ENCODE measurements around the gene STARD10. TPM values are rescaled to one million over a fixed set of nuclear protein-coding genes. Genes with fewer than 3 reads are reported as not detected.

Gene STARD10
- total and polyA plus RNA-seq, 9 of the 15 experiments (the other 6 are each of a cell fraction or from before 2014, with no cell fraction given) = 0.15 to 52.9 (median 32.3) TPM

DNA sequence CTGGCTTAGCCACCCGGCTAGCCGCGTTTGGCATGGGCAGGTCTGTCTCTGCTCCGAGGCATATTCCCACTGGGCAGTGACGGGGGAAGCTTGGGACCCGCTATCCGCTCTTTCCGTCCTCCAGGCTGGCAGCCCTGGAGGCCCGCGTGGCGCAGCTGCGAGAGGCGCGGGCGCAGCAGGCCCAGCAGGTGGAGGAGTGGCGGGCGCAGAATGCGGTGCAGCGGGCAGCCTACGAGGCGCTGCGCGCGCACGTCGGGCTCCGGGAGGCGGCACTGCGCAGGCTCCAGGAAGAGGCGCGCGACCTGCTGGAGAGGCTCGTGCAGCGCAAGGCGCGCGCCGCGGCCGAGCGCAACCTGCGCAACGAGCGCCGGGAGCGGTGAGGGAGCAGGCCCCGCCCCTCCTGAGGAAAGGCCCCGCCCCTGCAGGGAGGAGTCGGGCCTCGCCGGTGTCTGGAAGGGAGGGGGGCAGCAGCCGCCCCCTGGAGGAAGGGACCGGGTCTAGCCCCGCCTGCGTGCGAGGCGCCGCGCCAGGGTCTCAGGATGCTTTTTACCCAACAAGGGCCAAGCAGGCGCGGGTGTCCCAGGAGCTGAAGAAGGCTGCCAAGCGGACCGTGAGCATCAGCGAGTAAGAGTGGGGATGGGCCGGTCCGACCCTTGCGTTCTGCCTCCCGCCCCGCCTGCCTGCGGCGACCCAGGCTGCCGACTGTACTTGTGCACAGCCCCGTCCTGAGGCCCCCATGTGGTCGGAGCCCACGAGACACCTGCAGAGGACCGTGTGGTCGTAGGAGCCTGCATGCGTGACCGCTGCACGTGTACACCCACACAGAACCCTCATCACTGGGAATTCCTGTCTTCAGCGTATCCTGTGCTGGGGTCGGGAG, 28.3 kb upstream of the STARD10 start (continued):
- TF ChIP-seq, protein P1, sequence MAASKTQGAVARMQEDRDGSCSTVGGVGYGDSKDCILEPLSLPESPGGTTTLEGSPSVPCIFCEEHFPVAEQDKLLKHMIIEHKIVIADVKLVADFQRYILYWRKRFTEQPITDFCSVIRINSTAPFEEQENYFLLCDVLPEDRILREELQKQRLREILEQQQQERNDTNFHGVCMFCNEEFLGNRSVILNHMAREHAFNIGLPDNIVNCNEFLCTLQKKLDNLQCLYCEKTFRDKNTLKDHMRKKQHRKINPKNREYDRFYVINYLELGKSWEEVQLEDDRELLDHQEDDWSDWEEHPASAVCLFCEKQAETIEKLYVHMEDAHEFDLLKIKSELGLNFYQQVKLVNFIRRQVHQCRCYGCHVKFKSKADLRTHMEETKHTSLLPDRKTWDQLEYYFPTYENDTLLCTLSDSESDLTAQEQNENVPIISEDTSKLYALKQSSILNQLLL (CRISPR knock-in tag; IDR thresholded peaks at IDR 0.05; ENCODE audit: borderline replicate concordance) = no peak
- TF ChIP-seq, protein P2, sequence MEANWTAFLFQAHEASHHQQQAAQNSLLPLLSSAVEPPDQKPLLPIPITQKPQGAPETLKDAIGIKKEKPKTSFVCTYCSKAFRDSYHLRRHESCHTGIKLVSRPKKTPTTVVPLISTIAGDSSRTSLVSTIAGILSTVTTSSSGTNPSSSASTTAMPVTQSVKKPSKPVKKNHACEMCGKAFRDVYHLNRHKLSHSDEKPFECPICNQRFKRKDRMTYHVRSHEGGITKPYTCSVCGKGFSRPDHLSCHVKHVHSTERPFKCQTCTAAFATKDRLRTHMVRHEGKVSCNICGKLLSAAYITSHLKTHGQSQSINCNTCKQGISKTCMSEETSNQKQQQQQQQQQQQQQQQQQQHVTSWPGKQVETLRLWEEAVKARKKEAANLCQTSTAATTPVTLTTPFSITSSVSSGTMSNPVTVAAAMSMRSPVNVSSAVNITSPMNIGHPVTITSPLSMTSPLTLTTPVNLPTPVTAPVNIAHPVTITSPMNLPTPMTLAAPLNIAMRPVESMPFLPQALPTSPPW (CRISPR knock-in tag; IDR thresholded peaks at IDR 0.05) = peak; percentile 47; the same call in 1 of the 2 replicates
- TF ChIP-seq RBM15 (IDR thresholded peaks at IDR 0.05; ENCODE audit: insufficient read depth, low read length) = no peak
- TF ChIP-seq KDM5B (IDR thresholded peaks at IDR 0.05; ENCODE audit: insufficient replicate concordance, low read depth, low read length) = peak; percentile 58
- peak; percentile 71; the same call in 1 of the 2 replicates for TF ChIP-seq ZBTB7A (IDR thresholded peaks at IDR 0.05; ENCODE audit: borderline replicate concordance, control insufficient read depth, low read depth, low read length)
- TF ChIP-seq ZNF175 (CRISPR knock-in tag; IDR thresholded peaks at IDR 0.05; ENCODE audit: low read depth) = no peak
- TF ChIP-seq CBX3 (IDR thresholded peaks at IDR 0.05; ENCODE audit: borderline replicate concordance in 1 of 2, low read length in 2 of 2) = peak in 1 of 2 experiments; percentile 36; a peak in 1 of 3 replicates
- TF ChIP-seq U2AF1 (optimal IDR thresholded peaks at IDR 0.05; ENCODE audit: low read depth, low read length) = no peak
- TF ChIP-seq HSF4 (CRISPR knock-in tag; IDR thresholded peaks at IDR 0.05; ENCODE audit: borderline replicate concordance) = no peak
- TF ChIP-seq RBM22 (IDR thresholded peaks at IDR 0.05; ENCODE audit: low read depth, low read length, poor library complexity, severe bottlenecking) = no peak
- TF ChIP-seq, protein P3, sequence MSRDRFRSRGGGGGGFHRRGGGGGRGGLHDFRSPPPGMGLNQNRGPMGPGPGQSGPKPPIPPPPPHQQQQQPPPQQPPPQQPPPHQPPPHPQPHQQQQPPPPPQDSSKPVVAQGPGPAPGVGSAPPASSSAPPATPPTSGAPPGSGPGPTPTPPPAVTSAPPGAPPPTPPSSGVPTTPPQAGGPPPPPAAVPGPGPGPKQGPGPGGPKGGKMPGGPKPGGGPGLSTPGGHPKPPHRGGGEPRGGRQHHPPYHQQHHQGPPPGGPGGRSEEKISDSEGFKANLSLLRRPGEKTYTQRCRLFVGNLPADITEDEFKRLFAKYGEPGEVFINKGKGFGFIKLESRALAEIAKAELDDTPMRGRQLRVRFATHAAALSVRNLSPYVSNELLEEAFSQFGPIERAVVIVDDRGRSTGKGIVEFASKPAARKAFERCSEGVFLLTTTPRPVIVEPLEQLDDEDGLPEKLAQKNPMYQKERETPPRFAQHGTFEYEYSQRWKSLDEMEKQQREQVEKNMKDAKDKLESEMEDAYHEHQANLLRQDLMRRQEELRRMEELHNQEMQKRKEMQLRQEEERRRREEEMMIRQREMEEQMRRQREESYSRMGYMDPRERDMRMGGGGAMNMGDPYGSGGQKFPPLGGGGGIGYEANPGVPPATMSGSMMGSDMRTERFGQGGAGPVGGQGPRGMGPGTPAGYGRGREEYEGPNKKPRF (IDR thresholded peaks at IDR 0.05; ENCODE audit: low read depth, low read length) = 0 out of 2 replicates have a peak, but pooled peaks have one; percentile 45
- no peak for TF ChIP-seq ELF2 (CRISPR knock-in tag; IDR thresholded peaks at IDR 0.05)
- TF ChIP-seq, protein P4, sequence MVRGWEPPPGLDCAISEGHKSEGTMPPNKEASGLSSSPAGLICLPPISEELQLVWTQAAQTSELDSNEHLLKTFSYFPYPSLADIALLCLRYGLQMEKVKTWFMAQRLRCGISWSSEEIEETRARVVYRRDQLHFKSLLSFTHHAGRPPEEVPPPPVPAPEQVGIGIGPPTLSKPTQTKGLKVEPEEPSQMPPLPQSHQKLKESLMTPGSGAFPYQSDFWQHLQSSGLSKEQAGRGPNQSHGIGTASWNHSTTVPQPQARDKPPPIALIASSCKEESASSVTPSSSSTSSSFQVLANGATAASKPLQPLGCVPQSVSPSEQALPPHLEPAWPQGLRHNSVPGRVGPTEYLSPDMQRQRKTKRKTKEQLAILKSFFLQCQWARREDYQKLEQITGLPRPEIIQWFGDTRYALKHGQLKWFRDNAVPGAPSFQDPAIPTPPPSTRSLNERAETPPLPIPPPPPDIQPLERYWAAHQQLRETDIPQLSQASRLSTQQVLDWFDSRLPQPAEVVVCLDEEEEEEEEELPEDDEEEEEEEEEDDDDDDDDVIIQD (CRISPR knock-in tag; IDR thresholded peaks at IDR 0.05) = no peak
- TF ChIP-seq POLR2G (IDR thresholded peaks at IDR 0.05; ENCODE audit: low read depth, low read length) = peak; percentile 87
- TF ChIP-seq, protein P5, sequence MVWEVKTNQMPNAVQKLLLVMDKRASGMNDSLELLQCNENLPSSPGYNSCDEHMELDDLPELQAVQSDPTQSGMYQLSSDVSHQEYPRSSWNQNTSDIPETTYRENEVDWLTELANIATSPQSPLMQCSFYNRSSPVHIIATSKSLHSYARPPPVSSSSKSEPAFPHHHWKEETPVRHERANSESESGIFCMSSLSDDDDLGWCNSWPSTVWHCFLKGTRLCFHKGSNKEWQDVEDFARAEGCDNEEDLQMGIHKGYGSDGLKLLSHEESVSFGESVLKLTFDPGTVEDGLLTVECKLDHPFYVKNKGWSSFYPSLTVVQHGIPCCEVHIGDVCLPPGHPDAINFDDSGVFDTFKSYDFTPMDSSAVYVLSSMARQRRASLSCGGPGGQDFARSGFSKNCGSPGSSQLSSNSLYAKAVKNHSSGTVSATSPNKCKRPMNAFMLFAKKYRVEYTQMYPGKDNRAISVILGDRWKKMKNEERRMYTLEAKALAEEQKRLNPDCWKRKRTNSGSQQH (CRISPR knock-in tag; IDR thresholded peaks at IDR 0.05) = no peak

Measured in K562 (cell line).